Fibroblast of pulmonary artery (primary cell): Measurements from ENCODE around the gene POLR1F.

Experiments used
- DNase-seq: peaks from one replicate; pipeline ENCODE4 v3.0.0-alpha.2; 2010; ENCODE audit warnings: low read depth
- H3K4me3 ChIP-seq: replicated peaks from 2 replicates; pipeline ENCODE4 v1.5.1; 2011; ENCODE audit warnings: low read depth, mild to moderate bottlenecking, control low read depth, low read length, moderate library complexity
- CTCF ChIP-seq: IDR thresholded peaks from 2 replicates; pipeline ENCODE4 v1.5.1; 2011; ENCODE audit warnings: mild to moderate bottlenecking, control low read depth, low read length, inconsistent platforms; ENCODE audit errors: missing control alignments

Gene POLR1F

GRCh38 chr7:19681596-19681995 is 27.2 kb downstream of the POLR1F start:
- TF ChIP-seq CTCF = no peak
- DNase-seq = no peak
- no peak overlapping the region for H3K4me3 ChIP-seq

GRCh38 chr7:19677180-19677579 is 31.7 kb downstream of the POLR1F start:
- DNase-seq = peak; percentile 44
- no peak overlapping the region for H3K4me3 ChIP-seq
- TF ChIP-seq CTCF = no peak

DNA sequence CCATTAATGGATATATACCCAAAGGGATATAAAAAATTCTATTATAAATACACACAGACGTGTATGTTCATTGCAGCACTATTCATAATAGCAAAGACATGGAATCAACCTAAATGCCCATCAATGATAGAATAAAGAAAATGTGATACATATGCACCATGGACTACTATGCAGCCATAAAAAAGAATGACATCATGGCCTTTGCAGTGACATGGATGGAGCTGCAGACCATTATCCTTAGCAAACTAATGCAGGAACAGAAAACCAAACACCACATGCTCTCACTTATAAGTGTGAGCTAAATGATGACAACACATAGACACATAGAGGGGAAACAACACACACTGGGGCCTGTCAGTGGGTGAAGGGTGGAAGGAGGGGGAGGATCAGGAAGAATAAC is 33.0 kb downstream of the POLR1F start:
- DNase-seq = no peak
- H3K4me3 ChIP-seq = no peak overlapping the region
- TF ChIP-seq CTCF = no peak

DNA sequence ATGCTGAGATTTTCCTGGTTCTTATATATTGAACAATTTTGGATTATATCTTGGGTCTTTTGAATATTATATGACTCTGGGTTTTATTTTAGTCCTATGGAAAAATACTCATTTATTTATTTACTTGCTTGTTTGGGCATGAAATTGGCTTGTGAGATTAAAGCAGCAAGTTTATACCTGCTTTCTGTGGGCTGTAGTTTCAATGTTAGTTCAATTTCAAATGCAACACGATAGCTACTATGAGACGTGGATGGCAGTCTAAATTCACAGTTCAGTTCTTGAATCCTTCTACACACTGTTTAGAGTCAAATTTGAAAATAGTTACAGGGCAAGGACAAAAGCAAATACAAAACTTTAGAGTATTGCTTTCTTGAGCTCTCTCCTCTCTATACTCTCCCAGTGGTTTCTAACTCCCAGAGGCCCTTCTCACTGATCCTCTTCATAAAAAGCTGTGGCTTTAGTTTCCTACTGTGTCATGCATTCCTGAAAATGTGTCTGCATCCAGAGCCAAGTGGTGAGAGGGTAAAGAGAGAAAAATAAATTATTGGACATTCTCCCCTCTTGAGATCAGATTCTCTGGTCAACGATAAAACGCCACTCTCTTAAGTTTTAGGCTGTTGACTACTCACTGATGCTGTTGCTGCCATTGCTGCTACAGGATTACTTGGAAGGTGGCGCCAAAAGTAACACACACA is 34.4 kb downstream of the POLR1F start:
- no peak for TF ChIP-seq CTCF
- DNase-seq = peak; percentile 4
- no peak overlapping the region for H3K4me3 ChIP-seq

GRCh38 chr7:19670806-19671205 is 38.0 kb downstream of the POLR1F start:
- DNase-seq = no peak
- H3K4me3 ChIP-seq = no peak overlapping the region
- no peak for TF ChIP-seq CTCF

- TF ChIP-seq CTCF = peak; percentile 63
- DNase-seq = peak; percentile 58
- no peak overlapping the region for H3K4me3 ChIP-seq
Observed at GRCh38 chr7:19665399-19666008, 43.3 kb downstream of the POLR1F start.
